HG02973 (cell line): ENCODE data around the gene KIF16B.

Source experiments
- ATAC-seq: cut with Tn5 transposase; IDR thresholded peaks from one replicate; pipeline ENCODE4 v1.9.1; 2021; ENCODE audit warnings: moderate library complexity; ENCODE audit not compliant: unreplicated experiment

KIF16B gene

GRCh38 chr20:16483024-16483423 is 90.2 kb downstream of the KIF16B start:
- ATAC-seq, result no peak

DNA sequence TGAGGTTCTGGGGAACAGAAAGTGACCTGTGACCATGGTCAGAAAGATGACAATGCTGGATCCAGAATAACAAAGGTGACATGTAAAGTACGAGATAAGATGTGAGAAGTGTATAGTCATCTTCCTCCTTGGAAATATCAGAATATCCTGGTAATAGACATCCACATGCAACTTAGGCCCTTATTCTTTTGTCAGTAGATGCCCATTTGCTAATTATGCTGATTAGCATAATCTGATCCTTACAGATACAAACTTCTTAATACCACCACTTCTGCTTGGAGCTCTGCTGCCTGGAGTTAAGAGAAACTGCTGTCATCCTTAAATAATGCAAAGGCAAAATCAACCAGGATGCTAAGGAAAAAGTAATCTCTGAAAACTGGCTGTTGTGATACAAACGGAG is 91.3 kb downstream of the KIF16B start:
- ATAC-seq, result no peak

DNA sequence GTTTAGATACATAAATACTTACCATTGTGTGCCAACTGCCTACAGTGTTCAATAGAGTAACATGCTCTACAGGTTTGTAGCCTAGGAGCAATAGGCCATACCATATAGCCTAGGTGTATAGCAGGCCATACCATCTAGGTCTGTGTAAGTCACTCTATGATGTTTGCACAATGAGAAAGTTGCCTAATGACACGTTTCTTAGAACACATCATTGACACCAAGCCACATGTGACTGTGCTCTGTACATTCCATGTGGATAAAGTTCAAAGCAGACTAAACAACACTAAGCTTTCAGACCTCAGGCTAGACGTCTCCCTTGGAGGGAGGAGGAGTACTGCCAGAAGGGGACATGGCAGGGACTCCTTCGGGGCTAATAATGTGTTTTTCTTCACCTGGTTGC is 93.6 kb downstream of the KIF16B start:
- no peak for ATAC-seq

- ATAC-seq, result no peak
These were observed 95.6 kb downstream of the KIF16B start for GRCh38 chr20:16477632-16478031.

- ATAC-seq, result peak; percentile 62
These were observed 97.2 kb downstream of the KIF16B start for GRCh38 chr20:16476032-16476431.

DNA sequence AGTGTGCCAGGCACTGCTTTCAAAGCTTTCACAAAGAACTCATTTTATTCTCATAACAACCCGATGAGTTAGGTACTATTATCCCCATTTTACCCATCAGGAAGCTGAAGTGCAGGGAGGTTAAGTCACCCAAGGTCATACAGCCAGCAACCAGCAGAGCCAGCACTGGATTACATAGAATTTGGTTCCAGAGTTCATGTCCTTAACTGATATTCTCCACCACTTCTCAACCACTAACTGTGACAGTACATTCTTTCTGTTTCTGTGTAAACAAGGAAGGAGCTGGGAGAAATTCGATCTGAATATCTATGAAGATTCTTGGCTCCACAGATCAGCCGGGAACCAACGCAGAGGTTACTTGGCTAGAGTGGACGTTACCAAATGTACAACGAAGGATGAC is 98.0 kb downstream of the KIF16B start:
- no peak for ATAC-seq

DNA sequence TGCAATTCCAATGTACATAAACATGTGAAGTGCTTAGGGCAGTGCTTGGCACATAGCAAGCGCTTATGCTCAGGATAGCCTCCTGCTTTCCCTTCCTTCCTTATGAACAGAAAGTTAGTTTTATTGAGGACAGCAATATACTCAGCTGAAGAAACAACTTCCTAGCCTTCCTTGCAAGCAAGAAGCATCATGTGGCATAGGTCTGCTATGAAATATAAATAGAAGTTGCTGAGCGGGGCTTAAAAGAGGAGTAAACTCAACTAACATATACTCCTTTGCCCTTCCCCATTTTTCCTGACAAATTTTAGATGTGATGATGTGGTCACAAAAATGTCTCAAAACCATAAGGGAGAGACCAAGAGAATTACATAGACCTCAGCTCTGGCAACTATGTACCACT is 98.9 kb downstream of the KIF16B start:
- no peak for ATAC-seq

GRCh38 chr20:16472045-16472872 is 101.0 kb downstream of the KIF16B start:
- ATAC-seq, result no peak

- ATAC-seq, result no peak
These were observed 103.8 kb downstream of the KIF16B start for GRCh38 chr20:16469395-16469905.

DNA sequence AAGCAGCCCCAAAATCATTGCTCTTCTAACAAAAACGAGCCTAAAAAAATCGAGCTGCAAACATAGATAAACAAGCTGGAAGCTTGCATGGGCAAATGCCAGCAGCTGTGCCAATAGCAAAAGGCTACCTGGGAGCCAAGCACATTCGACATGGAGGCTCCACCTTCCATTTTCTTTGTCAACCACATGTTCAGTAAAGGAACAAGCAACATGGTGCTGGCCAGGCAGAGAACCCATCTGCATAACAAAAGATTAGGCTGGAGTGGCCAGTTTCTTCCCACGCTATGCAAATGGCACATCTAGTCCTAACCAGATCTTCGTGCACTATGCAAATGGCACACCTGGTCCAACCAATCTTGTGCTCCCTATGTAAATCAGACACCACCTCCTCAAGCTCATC is 110.5 kb downstream of the KIF16B start:
- ATAC-seq, result no peak

DNA sequence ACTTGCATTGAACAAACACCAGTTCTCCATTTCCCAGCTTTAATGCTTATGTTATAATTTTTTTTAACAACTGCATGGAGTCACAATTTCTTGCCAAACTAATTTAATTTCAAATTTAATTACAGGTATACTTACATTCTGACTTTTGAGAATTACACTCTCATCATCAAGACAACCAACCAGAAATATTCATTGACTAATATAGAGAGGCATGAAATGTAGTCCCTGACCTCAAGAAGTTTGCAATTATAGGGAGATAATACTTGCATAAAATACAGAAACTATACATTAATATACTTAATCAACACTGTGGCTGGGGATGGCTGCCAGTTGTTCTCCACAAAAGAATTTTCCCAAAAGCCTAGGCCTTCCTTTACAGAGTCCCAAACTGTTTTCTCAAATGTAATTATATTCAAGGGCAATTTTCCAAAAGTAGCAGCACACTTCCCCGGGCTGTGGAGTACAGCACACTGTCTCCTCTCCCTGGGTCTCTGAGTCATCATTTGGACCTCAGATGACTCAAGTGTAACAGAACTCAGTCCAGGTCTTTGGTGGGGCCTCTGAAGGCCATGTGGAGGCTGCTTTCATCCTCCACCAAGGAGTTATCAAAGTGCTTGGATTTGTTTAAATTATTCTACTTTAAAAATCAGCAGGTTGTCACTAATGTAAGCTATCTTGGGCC is 114.1 kb downstream of the KIF16B start:
- no peak for ATAC-seq

GRCh38 chr20:16457514-16457913 is 115.7 kb downstream of the KIF16B start:
- ATAC-seq, result no peak

- no peak for ATAC-seq
These were observed 117.9 kb downstream of the KIF16B start for GRCh38 chr20:16455324-16455723.

DNA sequence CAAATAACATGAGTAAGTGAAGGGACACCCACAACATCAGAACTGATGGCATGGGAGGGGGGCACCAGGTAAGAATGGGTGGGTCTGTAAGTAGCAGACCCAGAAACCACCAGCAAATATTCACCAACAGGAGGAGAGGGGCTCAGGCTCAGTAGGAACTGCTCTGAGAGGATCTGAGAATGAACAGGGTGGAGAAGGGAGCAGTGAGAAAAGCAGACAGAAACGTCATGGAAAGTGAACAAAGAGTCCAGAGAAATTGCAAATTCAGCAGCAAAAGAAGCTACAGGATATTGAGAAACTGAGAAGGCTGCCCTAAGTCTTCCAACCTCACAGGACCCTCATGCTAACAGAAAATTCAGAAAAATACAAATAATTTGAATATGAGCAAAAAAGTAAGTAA is 121.3 kb downstream of the KIF16B start:
- no peak for ATAC-seq

- ATAC-seq, result no peak
These were observed 122.2 kb downstream of the KIF16B start for GRCh38 chr20:16451001-16451400.

GRCh38 chr20:16446991-16447390 is 126.3 kb downstream of the KIF16B start:
- ATAC-seq, result no peak

DNA sequence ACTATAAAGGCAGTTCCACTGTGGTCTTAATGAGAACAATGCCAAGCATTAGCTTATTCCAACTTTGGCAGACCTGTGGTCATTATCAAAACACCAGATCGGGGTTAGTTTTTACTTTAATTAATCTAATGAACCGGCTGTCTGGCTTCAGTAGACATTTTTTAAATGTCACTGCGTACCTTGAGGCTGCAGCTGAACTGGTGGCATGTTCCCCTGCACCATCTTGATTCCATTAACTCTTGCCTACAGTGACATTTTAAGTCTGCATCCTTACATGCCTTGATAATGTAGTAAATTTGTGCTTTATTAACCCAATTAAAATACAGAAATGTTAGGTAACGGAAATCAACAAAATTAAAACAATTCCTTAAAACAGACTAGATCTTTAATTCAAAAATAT is 127.0 kb downstream of the KIF16B start:
- no peak for ATAC-seq

DNA sequence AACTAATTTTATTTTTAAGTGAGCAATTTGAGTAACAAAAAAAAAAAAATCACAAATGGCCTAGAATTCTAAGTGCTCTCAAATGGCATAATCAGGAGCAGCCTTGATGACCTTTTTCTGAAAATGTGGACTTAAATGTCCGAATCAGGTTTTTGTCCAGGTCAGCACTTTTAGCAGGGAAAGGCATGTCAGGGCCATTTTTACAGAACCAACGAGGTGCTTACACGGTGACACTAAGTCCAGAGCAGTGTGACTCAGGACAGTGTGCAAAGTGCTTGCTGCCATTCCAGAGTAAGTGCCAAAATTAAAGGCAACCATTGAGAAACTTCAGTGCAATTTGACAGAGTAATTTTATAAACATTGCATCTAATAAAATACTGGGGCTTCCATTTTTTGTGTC is 127.8 kb downstream of the KIF16B start:
- ATAC-seq, result no peak

- no peak for ATAC-seq
These were observed 129.0 kb downstream of the KIF16B start for GRCh38 chr20:16444057-16444777.

- no peak for ATAC-seq
These were observed 131.6 kb downstream of the KIF16B start for GRCh38 chr20:16441546-16442164.

- no peak for ATAC-seq
These were observed 132.6 kb downstream of the KIF16B start for GRCh38 chr20:16440686-16441085.
